Measurements from ENCODE around the gene KCNH3. TPM values are rescaled to one million over a fixed set of nuclear protein-coding genes. Genes with fewer than 3 reads are reported as not detected.
A peak's percentile ranks its signal among the peaks of the same experiment; 100 is the strongest.

Gene KCNH3, protein sequence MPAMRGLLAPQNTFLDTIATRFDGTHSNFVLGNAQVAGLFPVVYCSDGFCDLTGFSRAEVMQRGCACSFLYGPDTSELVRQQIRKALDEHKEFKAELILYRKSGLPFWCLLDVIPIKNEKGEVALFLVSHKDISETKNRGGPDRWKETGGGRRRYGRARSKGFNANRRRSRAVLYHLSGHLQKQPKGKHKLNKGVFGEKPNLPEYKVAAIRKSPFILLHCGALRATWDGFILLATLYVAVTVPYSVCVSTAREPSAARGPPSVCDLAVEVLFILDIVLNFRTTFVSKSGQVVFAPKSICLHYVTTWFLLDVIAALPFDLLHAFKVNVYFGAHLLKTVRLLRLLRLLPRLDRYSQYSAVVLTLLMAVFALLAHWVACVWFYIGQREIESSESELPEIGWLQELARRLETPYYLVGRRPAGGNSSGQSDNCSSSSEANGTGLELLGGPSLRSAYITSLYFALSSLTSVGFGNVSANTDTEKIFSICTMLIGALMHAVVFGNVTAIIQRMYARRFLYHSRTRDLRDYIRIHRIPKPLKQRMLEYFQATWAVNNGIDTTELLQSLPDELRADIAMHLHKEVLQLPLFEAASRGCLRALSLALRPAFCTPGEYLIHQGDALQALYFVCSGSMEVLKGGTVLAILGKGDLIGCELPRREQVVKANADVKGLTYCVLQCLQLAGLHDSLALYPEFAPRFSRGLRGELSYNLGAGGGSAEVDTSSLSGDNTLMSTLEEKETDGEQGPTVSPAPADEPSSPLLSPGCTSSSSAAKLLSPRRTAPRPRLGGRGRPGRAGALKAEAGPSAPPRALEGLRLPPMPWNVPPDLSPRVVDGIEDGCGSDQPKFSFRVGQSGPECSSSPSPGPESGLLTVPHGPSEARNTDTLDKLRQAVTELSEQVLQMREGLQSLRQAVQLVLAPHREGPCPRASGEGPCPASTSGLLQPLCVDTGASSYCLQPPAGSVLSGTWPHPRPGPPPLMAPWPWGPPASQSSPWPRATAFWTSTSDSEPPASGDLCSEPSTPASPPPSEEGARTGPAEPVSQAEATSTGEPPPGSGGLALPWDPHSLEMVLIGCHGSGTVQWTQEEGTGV
- total RNA-seq (2022): 0.59 and 2.8 TPM in 2 replicates
- percentile 28 among the genes with signal in this experiment for Bru-seq, nascent RNA
- BruChase-seq, experiment 1, labeled RNA remaining after a 6-hour chase: percentile 18 among the genes with signal in this experiment
- BruChase-seq, experiment 2, labeled RNA remaining after a 2-hour chase: percentile 17 among the genes with signal in this experiment
- long read RNA-seq, partial matches to known transcripts: 2 of 6 reads
- long read RNA-seq, other reads (novel, unspliced or antisense): 4 of 6 reads

DNA sequence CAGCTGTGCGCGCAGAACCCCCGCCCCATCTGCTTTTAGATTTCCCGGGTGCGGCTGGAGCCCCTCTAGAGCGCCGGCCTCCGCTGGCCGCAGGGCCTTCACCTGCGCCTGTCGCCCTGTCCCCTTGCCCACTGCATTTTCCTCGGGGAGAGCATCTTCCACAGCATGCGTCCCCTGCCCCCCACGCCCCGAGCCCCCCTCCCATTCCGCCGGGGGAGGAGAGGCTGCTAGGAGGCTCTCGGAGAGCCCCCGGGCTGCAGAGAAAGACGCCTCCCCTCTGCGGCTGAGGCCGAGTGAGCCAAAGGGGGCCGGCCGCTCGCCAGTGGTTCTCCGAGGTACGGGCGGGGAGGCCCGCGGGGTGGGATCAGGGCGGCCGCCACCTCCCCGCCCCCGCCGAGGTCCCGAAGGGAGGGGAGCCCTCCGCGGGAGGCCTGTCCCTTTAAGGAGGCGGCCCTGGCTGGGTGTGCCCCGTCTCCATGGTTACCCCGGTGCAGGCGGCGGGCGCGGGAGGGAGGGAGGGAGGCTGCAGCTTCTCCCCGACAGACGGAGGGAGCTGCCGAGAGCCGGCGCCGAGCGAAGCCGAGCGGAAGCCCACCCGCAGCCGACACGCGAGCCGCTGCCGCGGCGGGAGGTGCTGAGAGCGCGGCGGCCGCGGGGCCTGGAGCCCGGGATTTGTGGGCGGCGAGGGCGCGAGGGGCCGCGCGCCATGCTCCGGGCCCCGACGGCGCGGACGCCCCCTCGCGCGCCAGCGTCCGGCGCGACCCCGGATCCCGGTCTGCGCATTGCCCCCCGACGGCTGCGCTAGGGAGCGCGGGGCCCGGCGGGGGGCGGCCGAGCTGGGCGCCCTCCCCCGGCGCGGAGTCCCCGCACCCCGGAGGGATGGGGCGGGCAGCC lies at the start of gene KCNH3:
TSS of gene KCNH3 (plus strand) at position 521 of the 894 bp plus-strand sequence. CDS start 387 bp downstream, outside the sequence.
- BruUV-seq (replicated peaks): no TSS peak
- intact Hi-C loops (cut with micrococcal nuclease; ENCODE audit: unreplicated experiment): no loop called here
- no peak within 1 kb of the TSS for H3K27ac Mint-ChIP-seq (ENCODE audit: unreplicated experiment)
- no peaks in the 10 kb centered on the region for H3K9me3 Mint-ChIP-seq (ENCODE audit: low read depth, unreplicated experiment)
- H3K36me3 Mint-ChIP-seq (ENCODE audit: insufficient read depth, unreplicated experiment): peaks cover 17% of the 10 kb centered on the region
- peak; percentile 75 for DNase-seq
- peak within 1 kb of the TSS; percentile 62 for H3K4me3 Mint-ChIP-seq (ENCODE audit: low read depth, unreplicated experiment)
- CTCF ChIA-PET: no interaction called here
- H3K4me1 Mint-ChIP-seq (ENCODE audit: low read depth, unreplicated experiment): peaks cover 16% of the 10 kb centered on the region
- H3K27me3 Mint-ChIP-seq (ENCODE audit: unreplicated experiment): peaks cover 28% of the 10 kb centered on the region
- TF ChIP-seq, protein P1, sequence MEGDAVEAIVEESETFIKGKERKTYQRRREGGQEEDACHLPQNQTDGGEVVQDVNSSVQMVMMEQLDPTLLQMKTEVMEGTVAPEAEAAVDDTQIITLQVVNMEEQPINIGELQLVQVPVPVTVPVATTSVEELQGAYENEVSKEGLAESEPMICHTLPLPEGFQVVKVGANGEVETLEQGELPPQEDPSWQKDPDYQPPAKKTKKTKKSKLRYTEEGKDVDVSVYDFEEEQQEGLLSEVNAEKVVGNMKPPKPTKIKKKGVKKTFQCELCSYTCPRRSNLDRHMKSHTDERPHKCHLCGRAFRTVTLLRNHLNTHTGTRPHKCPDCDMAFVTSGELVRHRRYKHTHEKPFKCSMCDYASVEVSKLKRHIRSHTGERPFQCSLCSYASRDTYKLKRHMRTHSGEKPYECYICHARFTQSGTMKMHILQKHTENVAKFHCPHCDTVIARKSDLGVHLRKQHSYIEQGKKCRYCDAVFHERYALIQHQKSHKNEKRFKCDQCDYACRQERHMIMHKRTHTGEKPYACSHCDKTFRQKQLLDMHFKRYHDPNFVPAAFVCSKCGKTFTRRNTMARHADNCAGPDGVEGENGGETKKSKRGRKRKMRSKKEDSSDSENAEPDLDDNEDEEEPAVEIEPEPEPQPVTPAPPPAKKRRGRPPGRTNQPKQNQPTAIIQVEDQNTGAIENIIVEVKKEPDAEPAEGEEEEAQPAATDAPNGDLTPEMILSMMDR (IDR thresholded peaks at IDR 0.05; ENCODE audit: unreplicated experiment): no peak

DNA sequence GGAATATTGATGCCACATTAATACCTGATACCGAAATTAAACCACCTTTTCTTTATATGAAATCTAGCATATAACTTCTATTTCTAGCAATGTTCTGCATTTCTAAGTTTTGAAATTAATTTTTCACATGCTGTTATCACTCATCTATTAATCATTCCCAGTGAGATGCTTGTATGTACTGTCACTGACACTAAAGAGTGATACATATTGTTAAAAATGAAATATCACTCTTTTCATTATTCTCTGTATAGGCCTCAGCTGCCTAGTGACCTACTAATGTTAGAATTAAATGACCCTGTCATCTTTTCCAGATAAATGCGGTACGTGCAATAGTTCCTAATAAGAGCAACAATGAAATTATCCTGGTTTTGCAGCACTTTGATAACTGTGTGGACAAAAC lies 49.7 kb upstream of the KCNH3 start:
- H3K4me3 Mint-ChIP-seq (ENCODE audit: low read depth, unreplicated experiment): no peak overlapping the region
- no TSS peak for BruUV-seq (replicated peaks)
- intact Hi-C loops (cut with micrococcal nuclease; ENCODE audit: unreplicated experiment): no loop called here
- no peaks in the 10 kb centered on the region for H3K9me3 Mint-ChIP-seq (ENCODE audit: low read depth, unreplicated experiment)
- peaks cover 14% of the 10 kb centered on the region for H3K36me3 Mint-ChIP-seq (ENCODE audit: insufficient read depth, unreplicated experiment)
- DNase-seq: no peak
- no peak overlapping the region for H3K27ac Mint-ChIP-seq (ENCODE audit: unreplicated experiment)
- H3K4me1 Mint-ChIP-seq (ENCODE audit: low read depth, unreplicated experiment): peaks cover 8% of the 10 kb centered on the region
- CTCF ChIA-PET: no interaction called here
- H3K27me3 Mint-ChIP-seq (ENCODE audit: unreplicated experiment): no peaks in the 10 kb centered on the region
- TF ChIP-seq, protein P1 (IDR thresholded peaks at IDR 0.05; ENCODE audit: unreplicated experiment): no peak

DNA sequence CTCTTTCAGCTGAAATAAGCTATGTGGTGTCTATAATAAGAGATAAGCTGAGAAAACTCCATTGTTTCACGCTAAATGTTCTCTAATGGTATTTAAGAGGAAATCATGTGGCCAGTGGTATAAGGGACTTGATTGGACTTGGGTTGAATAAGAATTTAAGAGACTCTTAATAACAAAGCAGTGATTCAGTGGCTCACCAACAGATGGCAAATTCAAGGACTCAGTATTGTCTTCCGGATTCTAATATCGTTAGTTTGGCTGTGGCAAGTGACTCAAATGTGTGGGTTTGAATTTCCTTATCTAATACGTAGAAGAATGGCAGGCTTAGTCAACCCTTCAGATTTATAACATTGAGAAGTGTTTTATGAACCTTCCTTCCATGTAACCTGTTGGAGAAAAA lies 49.1 kb upstream of the KCNH3 start:
- BruUV-seq (replicated peaks): no TSS peak
- no peak overlapping the region for H3K4me3 Mint-ChIP-seq (ENCODE audit: low read depth, unreplicated experiment)
- no peaks in the 10 kb centered on the region for H3K9me3 Mint-ChIP-seq (ENCODE audit: low read depth, unreplicated experiment)
- TF ChIP-seq, protein P1 (IDR thresholded peaks at IDR 0.05; ENCODE audit: unreplicated experiment): no peak
- no peak overlapping the region for H3K27ac Mint-ChIP-seq (ENCODE audit: unreplicated experiment)
- peaks cover 8% of the 10 kb centered on the region for H3K4me1 Mint-ChIP-seq (ENCODE audit: low read depth, unreplicated experiment)
- DNase-seq: no peak
- CTCF ChIA-PET: no interaction called here
- H3K27me3 Mint-ChIP-seq (ENCODE audit: unreplicated experiment): no peaks in the 10 kb centered on the region
- H3K36me3 Mint-ChIP-seq (ENCODE audit: insufficient read depth, unreplicated experiment): peaks cover 14% of the 10 kb centered on the region
- intact Hi-C loops (cut with micrococcal nuclease; ENCODE audit: unreplicated experiment): no loop called here

Data from Calu3 (cell line).